ENCODE results near the gene CARMIL3.

- TF ChIP-seq OSR1 (CRISPR knock-in tag; IDR thresholded peaks at IDR 0.05) = no peak
- no peak for TF ChIP-seq ZNF70 (CRISPR knock-in tag; IDR thresholded peaks at IDR 0.05)
- TF ChIP-seq, protein P1, sequence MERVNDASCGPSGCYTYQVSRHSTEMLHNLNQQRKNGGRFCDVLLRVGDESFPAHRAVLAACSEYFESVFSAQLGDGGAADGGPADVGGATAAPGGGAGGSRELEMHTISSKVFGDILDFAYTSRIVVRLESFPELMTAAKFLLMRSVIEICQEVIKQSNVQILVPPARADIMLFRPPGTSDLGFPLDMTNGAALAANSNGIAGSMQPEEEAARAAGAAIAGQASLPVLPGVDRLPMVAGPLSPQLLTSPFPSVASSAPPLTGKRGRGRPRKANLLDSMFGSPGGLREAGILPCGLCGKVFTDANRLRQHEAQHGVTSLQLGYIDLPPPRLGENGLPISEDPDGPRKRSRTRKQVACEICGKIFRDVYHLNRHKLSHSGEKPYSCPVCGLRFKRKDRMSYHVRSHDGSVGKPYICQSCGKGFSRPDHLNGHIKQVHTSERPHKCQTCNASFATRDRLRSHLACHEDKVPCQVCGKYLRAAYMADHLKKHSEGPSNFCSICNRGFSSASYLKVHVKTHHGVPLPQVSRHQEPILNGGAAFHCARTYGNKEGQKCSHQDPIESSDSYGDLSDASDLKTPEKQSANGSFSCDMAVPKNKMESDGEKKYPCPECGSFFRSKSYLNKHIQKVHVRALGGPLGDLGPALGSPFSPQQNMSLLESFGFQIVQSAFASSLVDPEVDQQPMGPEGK (CRISPR knock-in tag; IDR thresholded peaks at IDR 0.05; ENCODE audit: borderline replicate concordance) = no peak
- TF ChIP-seq ZFP30 (CRISPR knock-in tag; IDR thresholded peaks at IDR 0.05) = no peak
- TF ChIP-seq TCF4 (CRISPR knock-in tag; IDR thresholded peaks at IDR 0.05; ENCODE audit: borderline replicate concordance) = no peak
Measured at GRCh38 chr14:24038686-24039085, 13.1 kb upstream of the CARMIL3 start.

Data from SK-N-SH treated with all-trans-retinoic acid at 6 μM for 48 hours (cell line).